ENCODE measurements around the gene SEMA5A. TPM values are rescaled to one million over a fixed set of nuclear protein-coding genes. Genes with fewer than 3 reads are reported as not detected.

The SEMA5A gene
- total RNA-seq, 1 donor from 2014 or later: 43.2 TPM

- Histone ChIP-seq H3K9me3 (replicated peaks) (no peaks in the 10 kb centered on the region), H3K4me3 (no peak overlapping the region), H3K27me3 (ENCODE audit: low read depth) (no peaks in the 10 kb centered on the region), H3K4me1 (peaks cover 30% of the 10 kb centered on the region), H3K27ac (replicated peaks) (no peak overlapping the region), H3K36me3 (no peaks in the 10 kb centered on the region)
- intact Hi-C loops (cut with micrococcal nuclease): no loop called here
- DNase-seq: no peak
- no peak for TF ChIP-seq CTCF (IDR thresholded peaks at IDR 0.05; ENCODE audit: borderline replicate concordance)
Observed at GRCh38 chr5:9344751-9345240, 201.1 kb downstream of the SEMA5A start.

- Histone ChIP-seq H3K27ac (replicated peaks) (no peak overlapping the region), H3K9me3 (replicated peaks) (no peaks in the 10 kb centered on the region), H3K27me3 (ENCODE audit: low read depth) (no peaks in the 10 kb centered on the region), H3K4me1 (peaks cover 19% of the 10 kb centered on the region), H3K36me3 (no peaks in the 10 kb centered on the region), H3K4me3 (no peak overlapping the region)
- TF ChIP-seq CTCF (IDR thresholded peaks at IDR 0.05; ENCODE audit: borderline replicate concordance): no peak
- DNase-seq: no peak
- intact Hi-C loops (cut with micrococcal nuclease): no loop called here
Observed at GRCh38 chr5:9343146-9343850, 202.6 kb downstream of the SEMA5A start.

GRCh38 chr5:9342161-9342787 is 203.6 kb downstream of the SEMA5A start:
- no peak for DNase-seq
- Histone ChIP-seq H3K4me1 (peaks cover 19% of the 10 kb centered on the region), H3K27me3 (ENCODE audit: low read depth) (no peaks in the 10 kb centered on the region), H3K9me3 (replicated peaks) (no peaks in the 10 kb centered on the region), H3K36me3 (no peaks in the 10 kb centered on the region), H3K4me3 (no peak overlapping the region), H3K27ac (replicated peaks) (no peak overlapping the region)
- intact Hi-C loops (cut with micrococcal nuclease): no loop called here
- no peak for TF ChIP-seq CTCF (IDR thresholded peaks at IDR 0.05; ENCODE audit: borderline replicate concordance)

- TF ChIP-seq CTCF (IDR thresholded peaks at IDR 0.05; ENCODE audit: borderline replicate concordance): no peak
- H3K4me3 ChIP-seq: no peak overlapping the region
- H3K9me3 ChIP-seq (replicated peaks): no peaks in the 10 kb centered on the region
- H3K36me3 ChIP-seq: no peaks in the 10 kb centered on the region
- peak; percentile 31 for DNase-seq
- intact Hi-C loops (cut with micrococcal nuclease): no loop called here
- no peaks in the 10 kb centered on the region for H3K27me3 ChIP-seq (ENCODE audit: low read depth)
- H3K27ac ChIP-seq (replicated peaks): peak overlapping the region; percentile 21
- peaks cover 26% of the 10 kb centered on the region for H3K4me1 ChIP-seq
Observed at GRCh38 chr5:9340085-9340484, 205.8 kb downstream of the SEMA5A start.

- intact Hi-C loops (cut with micrococcal nuclease): no loop called here
Observed at GRCh38 chr5:9339206-9339818, 206.6 kb downstream of the SEMA5A start.

More at GRCh38 chr5:9339206-9339818, 206.6 kb downstream of the SEMA5A start:
- Histone ChIP-seq H3K9me3 (replicated peaks) (no peaks in the 10 kb centered on the region), H3K4me3 (no peak overlapping the region), H3K27me3 (ENCODE audit: low read depth) (no peaks in the 10 kb centered on the region), H3K36me3 (no peaks in the 10 kb centered on the region), H3K4me1 (peaks cover 26% of the 10 kb centered on the region), H3K27ac (replicated peaks) (no peak overlapping the region)
- no peak for DNase-seq
- peak; percentile 14 for TF ChIP-seq CTCF (IDR thresholded peaks at IDR 0.05; ENCODE audit: borderline replicate concordance)
